ENCODE results near the gene PITPNC1.

DNA sequence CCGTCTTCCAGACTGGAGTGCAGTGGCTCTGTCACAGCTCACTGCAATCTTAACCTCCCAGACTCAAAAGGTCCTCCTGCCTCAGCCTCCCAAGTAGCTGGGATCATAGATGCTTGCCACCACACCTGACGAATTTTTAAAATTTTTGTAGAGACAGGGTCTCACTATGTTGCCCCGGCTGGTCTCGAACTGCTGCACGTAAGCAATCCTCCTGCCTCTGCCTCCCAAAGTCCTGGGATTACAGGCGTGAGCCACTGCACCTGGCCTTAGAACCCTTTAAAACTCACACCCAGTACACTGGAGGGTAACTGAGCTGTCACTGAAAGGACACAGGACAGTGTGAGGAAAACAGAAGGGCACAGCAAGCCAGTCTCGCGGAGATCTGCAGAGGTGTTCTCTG, 243.0 kb downstream of the PITPNC1 start:
- TF ChIP-seq, protein P1, sequence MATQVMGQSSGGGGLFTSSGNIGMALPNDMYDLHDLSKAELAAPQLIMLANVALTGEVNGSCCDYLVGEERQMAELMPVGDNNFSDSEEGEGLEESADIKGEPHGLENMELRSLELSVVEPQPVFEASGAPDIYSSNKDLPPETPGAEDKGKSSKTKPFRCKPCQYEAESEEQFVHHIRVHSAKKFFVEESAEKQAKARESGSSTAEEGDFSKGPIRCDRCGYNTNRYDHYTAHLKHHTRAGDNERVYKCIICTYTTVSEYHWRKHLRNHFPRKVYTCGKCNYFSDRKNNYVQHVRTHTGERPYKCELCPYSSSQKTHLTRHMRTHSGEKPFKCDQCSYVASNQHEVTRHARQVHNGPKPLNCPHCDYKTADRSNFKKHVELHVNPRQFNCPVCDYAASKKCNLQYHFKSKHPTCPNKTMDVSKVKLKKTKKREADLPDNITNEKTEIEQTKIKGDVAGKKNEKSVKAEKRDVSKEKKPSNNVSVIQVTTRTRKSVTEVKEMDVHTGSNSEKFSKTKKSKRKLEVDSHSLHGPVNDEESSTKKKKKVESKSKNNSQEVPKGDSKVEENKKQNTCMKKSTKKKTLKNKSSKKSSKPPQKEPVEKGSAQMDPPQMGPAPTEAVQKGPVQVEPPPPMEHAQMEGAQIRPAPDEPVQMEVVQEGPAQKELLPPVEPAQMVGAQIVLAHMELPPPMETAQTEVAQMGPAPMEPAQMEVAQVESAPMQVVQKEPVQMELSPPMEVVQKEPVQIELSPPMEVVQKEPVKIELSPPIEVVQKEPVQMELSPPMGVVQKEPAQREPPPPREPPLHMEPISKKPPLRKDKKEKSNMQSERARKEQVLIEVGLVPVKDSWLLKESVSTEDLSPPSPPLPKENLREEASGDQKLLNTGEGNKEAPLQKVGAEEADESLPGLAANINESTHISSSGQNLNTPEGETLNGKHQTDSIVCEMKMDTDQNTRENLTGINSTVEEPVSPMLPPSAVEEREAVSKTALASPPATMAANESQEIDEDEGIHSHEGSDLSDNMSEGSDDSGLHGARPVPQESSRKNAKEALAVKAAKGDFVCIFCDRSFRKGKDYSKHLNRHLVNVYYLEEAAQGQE (IDR thresholded peaks at IDR 0.05; ENCODE audit: insufficient read depth in 1 of 2, low read depth in 2 of 2, low read length in 1 of 2), result no peak
- TF ChIP-seq, protein P2, sequence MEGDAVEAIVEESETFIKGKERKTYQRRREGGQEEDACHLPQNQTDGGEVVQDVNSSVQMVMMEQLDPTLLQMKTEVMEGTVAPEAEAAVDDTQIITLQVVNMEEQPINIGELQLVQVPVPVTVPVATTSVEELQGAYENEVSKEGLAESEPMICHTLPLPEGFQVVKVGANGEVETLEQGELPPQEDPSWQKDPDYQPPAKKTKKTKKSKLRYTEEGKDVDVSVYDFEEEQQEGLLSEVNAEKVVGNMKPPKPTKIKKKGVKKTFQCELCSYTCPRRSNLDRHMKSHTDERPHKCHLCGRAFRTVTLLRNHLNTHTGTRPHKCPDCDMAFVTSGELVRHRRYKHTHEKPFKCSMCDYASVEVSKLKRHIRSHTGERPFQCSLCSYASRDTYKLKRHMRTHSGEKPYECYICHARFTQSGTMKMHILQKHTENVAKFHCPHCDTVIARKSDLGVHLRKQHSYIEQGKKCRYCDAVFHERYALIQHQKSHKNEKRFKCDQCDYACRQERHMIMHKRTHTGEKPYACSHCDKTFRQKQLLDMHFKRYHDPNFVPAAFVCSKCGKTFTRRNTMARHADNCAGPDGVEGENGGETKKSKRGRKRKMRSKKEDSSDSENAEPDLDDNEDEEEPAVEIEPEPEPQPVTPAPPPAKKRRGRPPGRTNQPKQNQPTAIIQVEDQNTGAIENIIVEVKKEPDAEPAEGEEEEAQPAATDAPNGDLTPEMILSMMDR (IDR thresholded peaks at IDR 0.05), result no peak
- TF ChIP-seq POLR2AphosphoS5 (IDR thresholded peaks at IDR 0.05; ENCODE audit: low read depth, low read length), result no peak

All from Panc1 (cell line).